Measurements from ENCODE around the gene HIVEP3. TPM values are rescaled to one million over a fixed set of nuclear protein-coding genes. Genes with fewer than 3 reads are reported as not detected.
A peak's percentile ranks its signal among the peaks of the same experiment; 100 is the strongest.

HIVEP3 gene
- total RNA-seq, 2 donors from 2014 or later: 4.7 to 5.8 TPM

- Histone ChIP-seq H3K27me3 (no peaks in the 10 kb centered on the region), H3K36me3 (no peaks in the 10 kb centered on the region), H3K9me3 (no peaks in the 10 kb centered on the region), H3K27ac (no peak overlapping the region), H3K4me3 (no peak overlapping the region), H3K4me1 (peaks cover 0 to 40% of the 10 kb centered on the region in 2 donors)
- no peak for TF ChIP-seq CTCF (IDR thresholded peaks at IDR 0.05)
- DNase-seq (ENCODE audit: low spot score): no peak
Measured at GRCh38 chr1:41723786-41724185, 194.9 kb downstream of the HIVEP3 start.

GRCh38 chr1:41722184-41722583 is 196.5 kb downstream of the HIVEP3 start:
- no peak for DNase-seq (ENCODE audit: low spot score)
- H3K4me3 ChIP-seq: no peak overlapping the region
- no peaks in the 10 kb centered on the region for H3K36me3 ChIP-seq
- H3K9me3 ChIP-seq: no peaks in the 10 kb centered on the region
- no peak overlapping the region for H3K27ac ChIP-seq
- H3K27me3 ChIP-seq: no peaks in the 10 kb centered on the region
- no peak for TF ChIP-seq CTCF (IDR thresholded peaks at IDR 0.05)
- H3K4me1 ChIP-seq: peaks cover 0 to 24% of the 10 kb centered on the region in 2 donors

GRCh38 chr1:41720861-41721410 is 197.8 kb downstream of the HIVEP3 start:
- Histone ChIP-seq H3K36me3 (no peaks in the 10 kb centered on the region), H3K27me3 (no peaks in the 10 kb centered on the region), H3K27ac (no peak overlapping the region), H3K4me3 (no peak overlapping the region), H3K4me1 (peaks cover 0 to 16% of the 10 kb centered on the region in 2 donors), H3K9me3 (no peaks in the 10 kb centered on the region)
- DNase-seq (ENCODE audit: low spot score): no peak
- no peak for TF ChIP-seq CTCF (IDR thresholded peaks at IDR 0.05)

- Histone ChIP-seq H3K27ac (no peak overlapping the region), H3K36me3 (no peaks in the 10 kb centered on the region), H3K4me1 (peaks cover 0 to 20% of the 10 kb centered on the region in 2 donors), H3K4me3 (no peak overlapping the region), H3K9me3 (no peaks in the 10 kb centered on the region), H3K27me3 (no peaks in the 10 kb centered on the region)
- DNase-seq (ENCODE audit: low spot score): no peak
- TF ChIP-seq CTCF (IDR thresholded peaks at IDR 0.05): no peak
Measured at GRCh38 chr1:41719590-41719989, 199.1 kb downstream of the HIVEP3 start.

- H3K9me3 ChIP-seq: no peaks in the 10 kb centered on the region
- H3K4me1 ChIP-seq: peaks cover 0 to 20% of the 10 kb centered on the region in 2 donors
- no peak for DNase-seq (ENCODE audit: low spot score)
- TF ChIP-seq CTCF (IDR thresholded peaks at IDR 0.05): no peak
- no peaks in the 10 kb centered on the region for H3K36me3 ChIP-seq
- H3K4me3 ChIP-seq: no peak overlapping the region
- peak overlapping the region in 1 of 2 donors; percentile 43 for H3K27ac ChIP-seq
- H3K27me3 ChIP-seq: no peaks in the 10 kb centered on the region
Measured at GRCh38 chr1:41719128-41719527, 199.6 kb downstream of the HIVEP3 start.

GRCh38 chr1:41718497-41718896 is 200.2 kb downstream of the HIVEP3 start:
- no peak for TF ChIP-seq CTCF (IDR thresholded peaks at IDR 0.05)
- Histone ChIP-seq H3K4me1 (peaks cover 0 to 20% of the 10 kb centered on the region in 2 donors), H3K27ac (peak overlapping the region in 1 of 2 donors; percentile 43), H3K9me3 (no peaks in the 10 kb centered on the region), H3K27me3 (no peaks in the 10 kb centered on the region), H3K4me3 (no peak overlapping the region), H3K36me3 (no peaks in the 10 kb centered on the region)
- DNase-seq (ENCODE audit: low spot score): no peak

Data from right atrium auricular region (tissue), 2 donors.